NT2/D1 (cell line): ENCODE measurements around the gene OR4F17.
"Not testable (repeated sequence)": the region's sequence is repeated elsewhere in the genome, so short reads cannot be mapped to it uniquely, and the experiment has no call there.

Source experiments
- YY1 ChIP-seq: IDR thresholded peaks from 2 replicates; pipeline ENCODE4 v1.6.1; 2011; ENCODE audit not compliant: insufficient read length, insufficient read depth
- ZNF274 ChIP-seq: IDR thresholded peaks from 2 replicates; pipeline ENCODE4 v1.6.1; 2011; ENCODE audit warnings: mild to moderate bottlenecking, low read depth, low read length

- not testable (repeated sequence) for TF ChIP-seq ZNF274, YY1
Measured at GRCh38 chr19:90678-91077, 16.2 kb upstream of the OR4F17 start.
